ENCODE results near the gene PAPOLB.

PAPOLB gene

GRCh38 chr7:4868493-4868892 is 6.7 kb upstream of the PAPOLB start:
- no peak for TF ChIP-seq CTCF (IDR thresholded peaks at IDR 0.05; ENCODE audit: low read depth, low read length)
- H3K4me3 ChIP-seq (replicated peaks in 1 of 2; ENCODE audit: low read depth in 2 of 2, low read length in 2 of 2): no peak overlapping the region
- no peak for DNase-seq (ENCODE audit: low read depth in 2 of 2)

GRCh38 chr7:4866528-4867496 is 5.0 kb upstream of the PAPOLB start:
- no peak for DNase-seq (ENCODE audit: low read depth in 2 of 2)
- TF ChIP-seq CTCF (IDR thresholded peaks at IDR 0.05; ENCODE audit: low read depth, low read length): no peak
- H3K4me3 ChIP-seq (replicated peaks in 1 of 2; ENCODE audit: low read depth in 2 of 2, low read length in 2 of 2): no peak overlapping the region

- peak overlapping the region in 1 of 2 donors; percentile 48 for H3K4me3 ChIP-seq (replicated peaks in 1 of 2; ENCODE audit: low read depth in 2 of 2, low read length in 2 of 2)
- no peak for DNase-seq (ENCODE audit: low read depth in 2 of 2)
- TF ChIP-seq CTCF (IDR thresholded peaks at IDR 0.05; ENCODE audit: low read depth, low read length): no peak
Observed at GRCh38 chr7:4862156-4862555, 326 bp upstream of the PAPOLB start.

GRCh38 chr7:4861227-4861626 is 603 bp downstream of the PAPOLB start:
- no peak for TF ChIP-seq CTCF (IDR thresholded peaks at IDR 0.05; ENCODE audit: low read depth, low read length)
- H3K4me3 ChIP-seq (replicated peaks in 1 of 2; ENCODE audit: low read depth in 2 of 2, low read length in 2 of 2): peak overlapping the region; percentile 41 to 48
- DNase-seq (ENCODE audit: low read depth in 2 of 2): no peak

GRCh38 chr7:4857189-4857588 is 4.6 kb downstream of the PAPOLB start:
- DNase-seq (ENCODE audit: low read depth in 2 of 2): no peak

GRCh38 chr7:4856336-4857057 is 5.3 kb downstream of the PAPOLB start:
- no peak for TF ChIP-seq CTCF (IDR thresholded peaks at IDR 0.05; ENCODE audit: low read depth, low read length)
- no peak overlapping the region for H3K4me3 ChIP-seq (replicated peaks in 1 of 2; ENCODE audit: low read depth in 2 of 2, low read length in 2 of 2)
- DNase-seq (ENCODE audit: low read depth in 2 of 2): no peak

More at GRCh38 chr7:4857189-4857588, 4.6 kb downstream of the PAPOLB start:
- H3K4me3 ChIP-seq (replicated peaks in 1 of 2; ENCODE audit: low read depth in 2 of 2, low read length in 2 of 2): no peak overlapping the region
- no peak for TF ChIP-seq CTCF (IDR thresholded peaks at IDR 0.05; ENCODE audit: low read depth, low read length)
